ENCODE results near the gene DLST.

Gene DLST

GRCh38 chr14:74940956-74941565, 59.3 kb downstream of the DLST start:
- no peak for DNase-seq (ENCODE audit: low spot score)

DNA sequence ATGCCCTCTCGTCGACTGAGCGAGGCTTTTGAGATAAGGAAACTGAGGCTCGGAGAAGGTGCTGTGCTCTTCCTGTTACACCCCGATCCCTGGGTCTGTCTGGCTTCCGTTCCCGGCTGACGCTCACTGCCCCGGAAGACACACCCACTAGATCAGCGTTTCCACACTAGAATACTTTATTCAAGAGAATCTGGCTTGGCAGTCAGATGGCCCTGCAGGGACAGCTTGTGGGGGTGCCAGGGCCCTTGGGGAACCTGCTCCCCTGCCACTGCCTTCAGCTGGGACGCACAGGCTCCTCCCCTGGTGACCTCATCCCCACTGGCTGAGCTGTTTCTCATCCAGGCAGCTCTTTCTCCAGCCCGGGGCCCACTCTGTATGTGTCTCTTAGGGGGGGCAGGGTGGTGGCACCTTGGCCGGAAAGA, 60.0 kb downstream of the DLST start:
- DNase-seq (ENCODE audit: low spot score) = no peak

DNA sequence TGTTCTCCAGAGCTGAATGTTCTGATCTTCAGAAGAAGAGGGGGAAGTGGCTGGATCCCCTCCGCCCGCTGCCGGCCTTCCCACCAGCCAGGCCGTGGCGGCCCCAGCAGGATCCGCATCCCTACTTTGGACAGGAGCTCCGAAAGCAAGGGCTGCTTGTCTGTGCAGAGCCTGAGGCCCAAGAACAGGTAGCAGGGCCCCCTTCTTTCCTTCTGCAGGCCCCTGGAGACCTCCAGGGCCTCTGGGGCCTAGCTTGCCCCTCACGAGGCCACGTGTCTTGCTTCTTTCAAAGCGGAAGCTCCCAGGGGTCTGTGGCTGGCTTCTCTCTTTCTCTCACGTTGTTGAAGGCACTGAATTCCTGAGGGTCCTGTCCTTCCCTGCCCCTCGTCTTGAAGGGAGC, 60.5 kb downstream of the DLST start:
- no peak for DNase-seq (ENCODE audit: low spot score)

DNA sequence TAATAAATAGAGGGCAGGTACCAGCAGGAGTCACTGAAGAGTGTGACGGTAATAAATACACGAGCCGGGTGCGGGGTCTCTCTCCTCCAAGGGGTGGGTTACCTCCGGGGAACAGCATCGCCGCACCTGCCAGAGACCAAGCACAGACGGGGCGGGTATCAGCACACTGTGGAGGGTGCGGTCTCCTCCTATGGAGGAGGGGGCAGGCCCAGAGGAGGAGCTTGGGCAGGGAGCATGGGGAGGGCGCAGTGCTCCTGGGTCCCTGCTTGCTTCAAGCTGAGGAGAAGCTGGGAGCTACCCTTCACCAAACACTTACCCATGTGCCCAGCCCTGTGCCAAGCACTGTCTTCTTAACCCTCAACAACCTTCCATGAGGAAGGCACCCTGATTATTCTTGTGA, 60.9 kb downstream of the DLST start:
- no peak for DNase-seq (ENCODE audit: low spot score)

DNA sequence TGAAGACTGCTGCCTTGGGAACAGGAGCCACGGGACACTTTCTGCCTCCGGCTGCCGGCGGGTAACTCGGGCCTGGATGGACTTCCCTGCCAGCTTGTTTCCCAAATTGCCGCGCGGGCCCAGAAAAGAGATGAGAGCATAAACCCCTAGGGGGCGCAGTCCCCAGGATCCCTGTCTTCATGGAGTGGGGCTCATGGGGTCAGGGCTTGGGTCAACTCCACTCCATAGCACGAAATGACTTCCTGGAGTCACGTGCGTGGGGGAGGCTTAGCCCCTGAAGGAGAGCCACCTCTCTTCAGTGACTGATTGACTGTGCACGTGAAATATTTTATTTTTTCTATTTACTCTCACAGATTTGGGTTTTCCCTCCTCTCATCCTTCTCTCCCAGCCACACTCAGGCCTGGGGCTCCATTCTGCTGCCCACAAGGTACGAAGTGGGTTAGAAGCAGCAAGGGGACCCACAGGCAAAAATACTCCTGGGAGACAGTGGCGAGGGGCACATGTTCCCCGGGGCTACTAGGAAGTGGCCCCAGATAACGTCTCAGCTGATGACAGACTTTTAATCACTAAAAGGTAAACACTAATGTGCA, 63.6 kb downstream of the DLST start:
- DNase-seq (ENCODE audit: low spot score) = peak; percentile 78

- peak; percentile 92 for DNase-seq (ENCODE audit: low spot score)
Observed at GRCh38 chr14:74945852-74946658, 64.3 kb downstream of the DLST start.

DNA sequence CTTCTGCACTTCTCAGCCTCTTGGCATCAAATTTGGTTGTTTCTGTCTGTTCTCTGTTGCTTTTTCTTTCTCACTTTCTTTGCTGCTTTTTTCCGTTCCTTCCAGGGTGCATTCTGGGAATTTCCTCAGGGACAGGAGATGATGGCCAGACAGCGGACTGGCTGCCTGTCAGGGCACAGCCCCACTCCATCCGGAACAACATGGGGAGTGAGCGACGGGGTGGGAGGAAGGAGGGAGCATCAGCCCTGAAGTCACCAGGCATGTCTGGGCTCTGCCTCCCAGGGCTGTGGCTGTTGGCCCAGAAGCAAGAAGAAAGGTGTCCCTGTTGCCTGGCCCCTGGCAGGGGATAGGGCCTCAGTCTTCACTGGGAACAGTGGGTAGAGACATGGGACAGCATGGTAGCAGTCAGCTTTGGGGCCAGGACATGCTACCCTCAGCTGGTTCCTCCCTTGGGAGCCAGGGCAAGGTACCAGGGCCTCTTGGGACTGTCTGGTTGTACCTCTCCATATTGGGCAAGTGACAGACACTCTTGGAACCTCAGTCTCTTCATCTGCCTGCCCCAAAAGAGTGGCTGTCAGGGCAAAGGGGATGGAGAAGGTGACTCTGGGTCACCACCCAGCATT, 65.1 kb downstream of the DLST start:
- no peak for DNase-seq (ENCODE audit: low spot score)

DNA sequence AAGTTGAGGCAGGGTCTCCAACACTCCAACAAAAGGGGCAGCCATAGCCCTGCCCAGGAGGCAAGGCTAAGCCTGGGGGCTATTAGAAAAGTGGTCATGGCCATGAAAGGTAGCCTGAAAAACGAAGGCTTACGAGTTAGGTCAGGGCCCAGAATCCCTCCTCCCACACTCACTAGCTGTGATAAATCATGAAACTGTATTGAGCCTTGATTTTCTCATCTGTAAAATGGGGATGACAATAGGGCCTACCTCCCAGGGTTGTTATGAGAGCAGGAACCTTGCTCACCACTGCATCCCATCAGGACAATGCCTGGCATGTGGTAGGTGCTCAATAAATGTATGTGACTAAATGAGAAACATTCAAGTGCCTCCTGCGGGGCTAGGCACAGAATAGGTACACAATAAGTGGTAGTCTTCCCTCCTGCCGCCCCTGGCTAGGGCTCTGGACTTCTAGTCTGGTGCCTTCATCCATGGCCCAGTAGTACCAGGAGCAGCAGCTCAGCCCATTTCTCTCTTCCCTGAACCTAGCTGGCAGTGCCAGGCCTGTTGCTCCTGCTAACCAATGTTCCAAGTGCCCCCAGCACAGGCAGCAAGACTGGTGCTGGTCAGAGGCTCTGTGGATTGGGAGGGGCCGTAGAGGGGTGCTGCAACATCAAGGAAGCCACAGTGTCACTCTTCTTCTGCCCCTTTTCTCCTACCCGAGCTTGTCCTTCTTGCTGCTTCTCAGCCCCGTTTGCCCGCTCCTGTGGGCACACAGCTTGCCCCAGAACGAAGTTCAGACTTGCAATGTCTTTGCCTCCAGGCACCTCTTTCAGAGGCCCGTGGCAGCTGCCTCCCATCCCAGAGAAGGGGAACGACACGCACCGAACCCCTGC, 65.9 kb downstream of the DLST start:
- no peak for DNase-seq (ENCODE audit: low spot score)

DNA sequence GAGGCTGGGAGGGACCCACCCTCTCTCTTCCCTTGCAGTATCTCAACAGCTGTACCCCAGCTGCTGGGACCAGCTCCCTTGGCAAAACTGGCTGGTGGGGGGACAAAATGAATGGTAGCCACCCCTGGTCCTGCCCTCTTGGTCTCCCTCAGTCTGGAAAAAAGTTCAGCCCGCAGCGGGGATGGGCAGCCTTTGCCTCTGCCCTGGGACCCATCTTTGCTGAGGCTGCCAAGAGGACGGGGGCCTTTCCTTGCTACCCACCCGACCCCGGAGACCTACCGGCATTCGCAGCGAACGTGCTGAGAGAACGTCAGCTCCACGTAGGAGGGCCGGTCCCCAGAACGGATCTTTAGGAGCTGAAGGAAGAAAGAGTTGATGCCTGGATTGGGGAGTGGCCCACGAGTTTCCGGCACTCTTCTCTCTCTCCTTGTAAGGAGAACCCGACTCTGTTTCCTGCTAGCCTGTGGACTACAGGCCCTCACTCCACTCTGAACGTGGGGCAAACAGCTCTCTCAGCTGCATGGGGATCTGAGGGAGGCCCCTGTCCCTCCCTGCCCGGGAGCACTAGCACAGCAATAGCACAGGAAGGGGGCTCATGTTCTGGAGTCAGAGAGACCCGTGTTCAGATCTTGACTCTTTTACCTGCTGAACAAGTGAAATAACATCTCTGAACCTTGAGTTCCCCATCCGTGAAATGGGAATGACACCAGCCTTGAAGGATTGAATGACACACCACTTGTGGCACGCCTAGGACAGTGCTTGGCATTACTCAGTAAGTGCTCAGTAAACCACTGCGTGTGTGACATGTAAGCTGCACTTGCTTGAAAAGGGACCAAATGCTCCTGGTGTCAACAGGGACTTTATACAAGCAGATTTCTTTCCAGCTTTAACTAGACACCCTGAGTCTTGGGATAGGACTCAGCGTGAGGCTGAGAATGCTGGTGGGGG, 66.8 kb downstream of the DLST start:
- no peak for DNase-seq (ENCODE audit: low spot score)

DNA sequence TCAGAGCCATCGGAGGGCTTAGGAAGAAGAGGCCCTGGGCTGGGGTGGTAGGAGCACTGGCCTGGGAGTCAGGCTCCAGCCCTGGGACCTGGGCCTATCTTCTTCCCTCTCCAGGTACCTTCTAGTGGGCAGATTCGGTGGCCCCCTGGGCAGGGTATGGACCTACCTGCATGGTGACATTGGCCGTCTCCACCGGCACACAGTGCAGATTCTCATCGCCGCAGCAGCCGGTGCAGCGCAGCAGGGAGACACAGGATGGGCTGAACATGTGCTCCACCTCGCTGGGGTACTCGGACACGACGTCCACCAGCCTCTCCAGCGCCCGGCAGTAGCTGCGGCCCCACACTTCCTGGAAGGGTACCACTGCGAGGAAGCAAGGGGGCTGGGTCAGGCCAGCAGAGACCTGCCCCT, 67.5 kb downstream of the DLST start:
- DNase-seq (ENCODE audit: low spot score) = no peak

DNA sequence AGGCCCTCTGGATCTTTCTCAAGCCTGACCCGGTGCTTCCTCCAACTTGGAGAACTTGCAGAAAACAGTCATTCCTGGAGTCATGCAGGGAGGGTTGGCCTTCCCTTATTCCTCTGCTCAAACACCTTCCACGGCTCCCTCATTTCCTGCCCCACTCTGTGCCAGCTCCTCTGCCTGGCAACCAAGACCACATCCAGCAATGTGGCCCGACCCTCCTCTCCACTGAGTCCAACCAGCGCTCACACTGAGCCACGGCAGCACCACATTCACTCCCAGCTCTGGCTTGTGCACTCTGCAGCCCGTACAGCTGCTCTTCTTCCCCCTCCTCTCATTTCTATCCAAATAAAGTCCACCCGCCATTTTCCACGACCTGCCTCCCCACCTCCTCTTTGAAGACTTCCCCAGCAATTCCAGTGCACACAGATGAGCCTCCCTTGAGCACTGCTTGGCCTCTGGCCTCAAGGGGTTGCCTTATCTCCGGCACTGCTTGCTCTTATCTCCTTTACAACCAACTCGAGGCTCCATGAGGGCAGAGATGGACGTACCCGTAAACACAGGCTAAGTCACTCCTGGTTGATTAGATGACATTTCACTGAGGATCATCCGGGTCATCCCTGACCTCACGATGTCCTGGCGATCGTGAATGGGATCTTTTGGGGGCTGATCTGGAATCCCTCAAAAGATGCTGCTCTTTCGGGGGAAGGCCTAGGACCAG, 68.3 kb downstream of the DLST start:
- DNase-seq (ENCODE audit: low spot score) = no peak

- no peak for DNase-seq (ENCODE audit: low spot score)
Observed at GRCh38 chr14:74950795-74951442, 69.2 kb downstream of the DLST start.

DNA sequence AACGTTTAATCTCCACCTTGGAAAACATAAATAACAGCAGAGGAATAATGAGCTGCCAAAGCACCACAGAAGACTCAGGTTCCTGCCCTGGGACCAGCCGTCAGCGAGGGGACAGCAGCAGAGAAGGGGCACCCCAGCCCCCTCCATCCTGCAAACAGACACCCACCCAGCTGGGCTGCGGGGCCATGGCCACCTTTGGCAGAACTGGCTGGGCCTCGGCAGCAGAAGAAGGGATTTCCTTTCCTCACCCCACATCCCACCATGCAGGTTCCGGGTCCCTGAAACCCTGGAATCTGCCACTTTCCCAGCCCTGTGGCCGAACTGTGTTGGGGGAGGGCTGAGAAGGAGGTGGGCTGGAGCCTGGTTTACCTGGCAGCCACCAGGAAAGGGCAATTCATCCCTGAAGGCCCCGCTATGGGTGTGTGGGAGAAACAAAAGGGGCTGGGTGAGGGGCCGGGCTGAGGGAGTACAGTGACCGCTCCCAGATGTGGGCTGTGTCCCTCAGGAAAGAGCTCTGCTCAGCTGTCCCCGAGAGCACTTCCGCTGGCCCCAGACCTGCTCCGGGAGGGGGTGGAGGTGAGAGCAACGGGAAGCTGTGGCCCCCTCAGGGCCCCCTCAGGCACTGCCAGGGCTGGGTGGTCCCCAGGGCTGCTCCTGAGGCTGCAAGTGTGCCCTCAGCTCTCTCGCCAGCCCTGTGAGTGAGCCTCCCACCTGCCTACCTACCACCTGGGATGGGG, 69.9 kb downstream of the DLST start:
- DNase-seq (ENCODE audit: low spot score) = no peak

DNA sequence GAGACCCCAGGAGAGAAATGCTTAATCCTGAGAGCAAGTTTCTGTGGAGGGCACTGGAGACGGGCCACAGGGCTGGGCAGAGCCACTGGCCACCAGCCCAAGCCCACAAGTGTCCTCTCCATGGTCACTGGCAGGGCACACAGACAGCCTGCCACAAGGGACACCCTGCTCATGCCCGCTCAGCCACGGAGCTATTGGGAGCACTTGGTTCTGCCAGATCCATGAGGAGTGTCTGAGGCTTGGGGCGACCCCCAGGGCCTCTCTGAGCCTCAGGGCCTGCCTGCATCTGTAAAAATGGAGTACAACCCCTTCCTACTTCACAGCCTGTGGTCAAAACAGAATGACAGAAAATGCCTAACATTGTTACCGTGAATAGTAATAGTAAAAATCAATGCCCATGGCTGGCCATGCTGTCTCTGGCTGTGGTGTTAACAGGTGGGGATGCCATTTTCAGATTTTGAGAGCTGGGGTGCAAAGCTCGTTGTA, 70.5 kb downstream of the DLST start:
- DNase-seq (ENCODE audit: low spot score) = no peak

DNA sequence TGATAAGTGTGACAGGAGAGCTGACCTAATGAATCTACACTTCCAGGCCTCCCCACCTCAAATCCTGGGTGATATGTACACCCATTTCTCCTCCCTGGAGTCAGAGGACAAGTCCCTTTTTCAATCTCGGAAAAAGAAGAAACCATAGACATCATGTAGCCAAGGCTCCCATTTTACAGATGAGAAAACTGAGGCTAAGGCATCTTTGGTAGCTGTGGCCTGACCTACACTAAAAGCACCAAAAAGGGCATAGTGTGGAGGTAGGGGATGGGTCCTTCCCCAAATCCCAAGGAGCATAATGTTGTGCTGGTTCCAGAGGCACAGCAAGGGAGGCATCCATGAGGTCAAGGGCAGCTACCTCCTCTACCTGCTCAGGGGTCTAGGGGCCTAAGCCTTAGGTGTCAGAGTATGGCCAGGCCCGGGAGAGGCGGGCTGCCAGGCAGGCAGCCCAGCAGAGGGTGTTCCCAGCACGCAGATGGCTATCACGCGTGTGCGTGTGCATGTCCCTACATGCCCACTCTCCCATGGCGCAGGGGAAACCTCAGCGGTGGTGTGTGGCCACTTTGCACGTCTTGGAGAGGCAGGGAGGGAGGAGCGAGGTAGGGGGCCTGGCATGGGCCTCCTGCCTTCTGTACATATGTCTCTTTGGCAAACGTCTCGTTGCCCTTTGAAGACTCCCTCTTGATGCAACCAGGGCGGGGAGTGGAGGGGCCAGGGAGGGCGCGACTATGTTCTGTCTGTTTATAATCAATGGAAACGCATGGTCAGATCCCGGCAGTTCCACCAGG, 71.2 kb downstream of the DLST start:
- no peak for DNase-seq (ENCODE audit: low spot score)

Measured in D341Med (cell line).